ENCODE data around the gene SCML1.

The SCML1 gene

DNA sequence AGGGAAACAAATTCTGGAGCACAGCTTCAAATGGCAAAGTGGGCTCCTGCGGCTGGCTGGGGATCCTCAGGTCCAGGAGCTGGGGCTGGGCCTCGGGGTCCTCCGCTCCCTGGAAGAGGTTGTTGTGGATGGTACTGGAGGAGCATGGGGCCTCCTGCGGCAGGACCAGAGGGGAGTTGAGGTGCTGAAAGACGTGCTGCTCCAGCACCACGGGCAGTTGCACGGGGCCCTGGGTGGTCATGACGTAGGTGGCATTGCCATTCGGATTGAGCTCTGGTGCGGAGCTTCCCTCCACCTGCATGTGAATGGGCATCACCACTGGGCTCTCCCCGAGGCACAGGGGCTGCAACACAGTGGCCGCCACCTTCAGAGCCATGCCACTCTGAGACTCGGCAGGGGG lies 64.1 kb downstream of the SCML1 start:
- Histone ChIP-seq H3K9ac (ENCODE audit: low read length) (no peak overlapping the region), H3K9me3 (ENCODE audit: control insufficient read depth, low read length) (peaks cover 15% of the 10 kb centered on the region), H3K27me3 (replicated peaks; ENCODE audit: control insufficient read depth, insufficient read depth, low read length) (peaks cover 11% of the 10 kb centered on the region), H3K36me3 (ENCODE audit: control insufficient read depth, insufficient read depth, low read length, severe bottlenecking) (no peaks in the 10 kb centered on the region), H3K4me3 (ENCODE audit: low read length) (no peak overlapping the region), H3K4me1 (ENCODE audit: control insufficient read depth, insufficient read depth, low read length) (peaks cover 5% of the 10 kb centered on the region)
- DNase-seq (ENCODE audit: low read depth): no peak

DNA sequence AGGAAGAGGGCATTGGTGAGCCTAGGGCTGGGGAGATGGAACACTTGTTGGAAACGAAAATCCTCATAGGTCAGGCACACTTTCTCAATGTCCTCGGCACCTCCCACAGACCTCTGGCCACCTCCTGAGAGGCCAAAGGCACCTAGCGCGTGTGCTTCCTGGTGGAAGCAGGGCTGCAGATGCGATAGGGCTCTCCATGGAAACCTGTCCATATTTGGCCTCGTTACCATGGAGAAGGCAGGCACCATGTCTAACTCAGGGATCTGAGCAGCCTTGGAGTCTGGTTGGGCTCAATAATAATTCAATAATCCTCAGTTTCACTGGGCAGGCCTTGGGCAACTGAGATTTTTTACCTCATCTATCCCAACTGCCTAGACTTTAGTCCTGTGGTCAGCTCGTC lies 65.5 kb downstream of the SCML1 start:
- peaks cover 11% of the 10 kb centered on the region for H3K27me3 ChIP-seq (replicated peaks; ENCODE audit: control insufficient read depth, insufficient read depth, low read length)
- H3K36me3 ChIP-seq (ENCODE audit: control insufficient read depth, insufficient read depth, low read length, severe bottlenecking): no peaks in the 10 kb centered on the region
- H3K9me3 ChIP-seq (ENCODE audit: control insufficient read depth, low read length): peaks cover 3% of the 10 kb centered on the region
- no peaks in the 10 kb centered on the region for H3K4me1 ChIP-seq (ENCODE audit: control insufficient read depth, insufficient read depth, low read length)
- no peak for DNase-seq (ENCODE audit: low read depth)
- H3K9ac ChIP-seq (ENCODE audit: low read length): no peak overlapping the region
- H3K4me3 ChIP-seq (ENCODE audit: low read length): no peak overlapping the region

DNA sequence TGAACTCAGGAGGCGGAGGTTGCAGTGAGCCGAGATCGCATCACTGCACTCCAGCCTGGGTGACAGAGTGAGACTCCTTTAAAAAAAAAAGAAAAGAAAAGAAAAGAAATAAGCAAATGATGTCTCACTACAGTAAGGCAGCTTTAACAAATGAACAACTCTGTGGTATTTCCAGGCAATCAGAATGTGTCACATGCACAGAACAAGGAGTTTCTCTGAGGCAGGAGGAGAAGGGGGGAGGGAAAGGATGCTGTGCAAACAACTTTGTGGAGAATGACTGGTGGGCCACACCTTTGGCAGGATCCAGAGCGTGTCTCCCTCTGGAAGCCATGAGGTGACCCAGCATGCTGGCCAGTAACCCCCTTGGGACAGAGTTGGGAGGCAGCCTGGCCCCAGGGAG lies 66.2 kb downstream of the SCML1 start:
- Histone ChIP-seq H3K9me3 (ENCODE audit: control insufficient read depth, low read length) (no peaks in the 10 kb centered on the region), H3K36me3 (ENCODE audit: control insufficient read depth, insufficient read depth, low read length, severe bottlenecking) (no peaks in the 10 kb centered on the region)

More for the DNA sequence above, 66.2 kb downstream of the SCML1 start:
- no peak overlapping the region for H3K4me3 ChIP-seq (ENCODE audit: low read length)
- DNase-seq (ENCODE audit: low read depth): no peak
- peaks cover 11% of the 10 kb centered on the region for H3K27me3 ChIP-seq (replicated peaks; ENCODE audit: control insufficient read depth, insufficient read depth, low read length)
- H3K4me1 ChIP-seq (ENCODE audit: control insufficient read depth, insufficient read depth, low read length): no peaks in the 10 kb centered on the region
- no peak overlapping the region for H3K9ac ChIP-seq (ENCODE audit: low read length)
